Measurements from ENCODE around the gene CDC42BPA.

The CDC42BPA gene

GRCh38 chr1:227265891-227266290 is 52.4 kb downstream of the CDC42BPA start:
- TF ChIP-seq SIN3A (IDR thresholded peaks at IDR 0.05; ENCODE audit: borderline replicate concordance, insufficient read depth, low read length) = no peak
- TF ChIP-seq FOXP2 (optimal IDR thresholded peaks at IDR 0.05; ENCODE audit: borderline replicate concordance, extremely low read depth, extremely low read length, insufficient read depth) = no peak
- no peak for TF ChIP-seq TAF1 (IDR thresholded peaks at IDR 0.05; ENCODE audit: borderline replicate concordance, insufficient read depth, low read length)
- TF ChIP-seq POLR2AphosphoS5 (IDR thresholded peaks at IDR 0.05; ENCODE audit: low read depth, low read length) = no peak
- no peak for TF ChIP-seq REST (IDR thresholded peaks at IDR 0.05; ENCODE audit: insufficient read depth in 1 of 2, low read depth in 2 of 2, low read length in 2 of 2)

GRCh38 chr1:227263869-227264268 is 54.4 kb downstream of the CDC42BPA start:
- TF ChIP-seq REST (IDR thresholded peaks at IDR 0.05; ENCODE audit: insufficient read depth in 1 of 2, low read depth in 2 of 2, low read length in 2 of 2) (no peak), SIN3A (IDR thresholded peaks at IDR 0.05; ENCODE audit: borderline replicate concordance, insufficient read depth, low read length) (no peak), POLR2AphosphoS5 (IDR thresholded peaks at IDR 0.05; ENCODE audit: low read depth, low read length) (no peak), FOXP2 (optimal IDR thresholded peaks at IDR 0.05; ENCODE audit: borderline replicate concordance, extremely low read depth, extremely low read length, insufficient read depth) (no peak), TAF1 (IDR thresholded peaks at IDR 0.05; ENCODE audit: borderline replicate concordance, insufficient read depth, low read length) (no peak)

- TF ChIP-seq SIN3A (IDR thresholded peaks at IDR 0.05; ENCODE audit: borderline replicate concordance, insufficient read depth, low read length) = no peak
- no peak for TF ChIP-seq POLR2AphosphoS5 (IDR thresholded peaks at IDR 0.05; ENCODE audit: low read depth, low read length)
- no peak for TF ChIP-seq REST (IDR thresholded peaks at IDR 0.05; ENCODE audit: insufficient read depth in 1 of 2, low read depth in 2 of 2, low read length in 2 of 2)
- no peak for TF ChIP-seq FOXP2 (optimal IDR thresholded peaks at IDR 0.05; ENCODE audit: borderline replicate concordance, extremely low read depth, extremely low read length, insufficient read depth)
- no peak for TF ChIP-seq TAF1 (IDR thresholded peaks at IDR 0.05; ENCODE audit: borderline replicate concordance, insufficient read depth, low read length)
Observed at GRCh38 chr1:227261501-227261900, 56.8 kb downstream of the CDC42BPA start.

- TF ChIP-seq FOXP2 (optimal IDR thresholded peaks at IDR 0.05; ENCODE audit: borderline replicate concordance, extremely low read depth, extremely low read length, insufficient read depth) (no peak), TAF1 (IDR thresholded peaks at IDR 0.05; ENCODE audit: borderline replicate concordance, insufficient read depth, low read length) (no peak), SIN3A (IDR thresholded peaks at IDR 0.05; ENCODE audit: borderline replicate concordance, insufficient read depth, low read length) (no peak), POLR2AphosphoS5 (IDR thresholded peaks at IDR 0.05; ENCODE audit: low read depth, low read length) (no peak), REST (IDR thresholded peaks at IDR 0.05; ENCODE audit: insufficient read depth in 1 of 2, low read depth in 2 of 2, low read length in 2 of 2) (no peak)
Observed at GRCh38 chr1:227260433-227260832, 57.9 kb downstream of the CDC42BPA start.

GRCh38 chr1:227257964-227258363 is 60.3 kb downstream of the CDC42BPA start:
- TF ChIP-seq TAF1 (IDR thresholded peaks at IDR 0.05; ENCODE audit: borderline replicate concordance, insufficient read depth, low read length) = no peak
- TF ChIP-seq SIN3A (IDR thresholded peaks at IDR 0.05; ENCODE audit: borderline replicate concordance, insufficient read depth, low read length) = no peak
- no peak for TF ChIP-seq FOXP2 (optimal IDR thresholded peaks at IDR 0.05; ENCODE audit: borderline replicate concordance, extremely low read depth, extremely low read length, insufficient read depth)
- TF ChIP-seq POLR2AphosphoS5 (IDR thresholded peaks at IDR 0.05; ENCODE audit: low read depth, low read length) = no peak
- TF ChIP-seq REST (IDR thresholded peaks at IDR 0.05; ENCODE audit: insufficient read depth in 1 of 2, low read depth in 2 of 2, low read length in 2 of 2) = no peak
